GM21423 (cell line): Measurements from ENCODE around the gene HACD2.

Experiments
- ATAC-seq: cut with Tn5 transposase; IDR thresholded peaks from one replicate; pipeline ENCODE4 v1.9.1; 2021; ENCODE audit warnings: mild to moderate bottlenecking, moderate library complexity; ENCODE audit not compliant: unreplicated experiment

Gene HACD2, protein sequence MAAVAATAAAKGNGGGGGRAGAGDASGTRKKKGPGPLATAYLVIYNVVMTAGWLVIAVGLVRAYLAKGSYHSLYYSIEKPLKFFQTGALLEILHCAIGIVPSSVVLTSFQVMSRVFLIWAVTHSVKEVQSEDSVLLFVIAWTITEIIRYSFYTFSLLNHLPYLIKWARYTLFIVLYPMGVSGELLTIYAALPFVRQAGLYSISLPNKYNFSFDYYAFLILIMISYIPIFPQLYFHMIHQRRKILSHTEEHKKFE

DNA sequence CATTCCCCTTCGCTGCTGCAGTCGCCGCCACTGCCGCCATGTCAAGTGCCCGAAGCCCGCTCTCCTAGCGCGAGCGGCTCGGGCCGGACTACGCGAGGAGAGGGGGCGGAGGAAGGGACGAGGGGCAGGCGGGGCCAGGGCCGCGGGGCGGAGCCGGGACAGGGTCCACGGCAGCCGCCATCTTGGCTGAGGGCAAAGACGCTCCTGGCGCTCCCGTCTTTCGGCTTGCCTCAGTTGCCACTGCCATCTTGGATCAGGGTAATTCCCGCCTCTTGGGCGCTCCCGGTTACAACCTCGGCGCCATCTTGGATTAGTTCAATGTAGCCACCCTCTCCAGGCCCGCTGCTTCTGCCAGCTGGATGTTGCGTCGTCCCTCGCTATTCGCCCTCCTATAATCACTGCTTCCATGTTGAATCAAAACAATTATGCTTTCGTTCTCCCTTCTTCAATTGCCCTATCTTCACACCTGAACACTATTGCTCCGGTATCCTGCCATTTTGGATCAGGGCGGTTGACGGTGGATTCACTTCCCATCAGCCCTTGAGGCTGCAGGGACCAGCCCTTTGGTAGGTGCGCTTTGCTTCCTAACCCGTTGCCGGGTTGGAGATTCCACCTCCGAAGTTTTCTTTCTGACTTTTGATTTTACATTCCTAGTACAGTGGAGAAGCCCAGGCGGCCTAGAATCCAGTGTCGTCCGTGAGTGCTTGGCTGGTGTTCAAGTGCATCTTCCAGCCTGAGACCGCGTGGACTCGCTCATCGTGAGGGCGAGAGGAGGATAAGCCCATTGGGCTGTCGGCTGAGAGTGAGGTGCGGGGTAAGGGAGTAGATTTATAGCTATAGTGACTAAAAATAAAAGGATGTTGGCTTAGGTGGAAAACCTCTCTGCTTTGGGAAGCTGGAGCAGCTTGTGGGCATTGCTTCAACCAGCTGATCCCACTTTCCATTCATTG, at the start of gene HACD2:
HACD2 (minus strand) TSS at position 66 of the 950 bp plus-strand sequence; CDS start at position 40, 26 bp downstream.
- ATAC-seq, result peak; percentile 89

DNA sequence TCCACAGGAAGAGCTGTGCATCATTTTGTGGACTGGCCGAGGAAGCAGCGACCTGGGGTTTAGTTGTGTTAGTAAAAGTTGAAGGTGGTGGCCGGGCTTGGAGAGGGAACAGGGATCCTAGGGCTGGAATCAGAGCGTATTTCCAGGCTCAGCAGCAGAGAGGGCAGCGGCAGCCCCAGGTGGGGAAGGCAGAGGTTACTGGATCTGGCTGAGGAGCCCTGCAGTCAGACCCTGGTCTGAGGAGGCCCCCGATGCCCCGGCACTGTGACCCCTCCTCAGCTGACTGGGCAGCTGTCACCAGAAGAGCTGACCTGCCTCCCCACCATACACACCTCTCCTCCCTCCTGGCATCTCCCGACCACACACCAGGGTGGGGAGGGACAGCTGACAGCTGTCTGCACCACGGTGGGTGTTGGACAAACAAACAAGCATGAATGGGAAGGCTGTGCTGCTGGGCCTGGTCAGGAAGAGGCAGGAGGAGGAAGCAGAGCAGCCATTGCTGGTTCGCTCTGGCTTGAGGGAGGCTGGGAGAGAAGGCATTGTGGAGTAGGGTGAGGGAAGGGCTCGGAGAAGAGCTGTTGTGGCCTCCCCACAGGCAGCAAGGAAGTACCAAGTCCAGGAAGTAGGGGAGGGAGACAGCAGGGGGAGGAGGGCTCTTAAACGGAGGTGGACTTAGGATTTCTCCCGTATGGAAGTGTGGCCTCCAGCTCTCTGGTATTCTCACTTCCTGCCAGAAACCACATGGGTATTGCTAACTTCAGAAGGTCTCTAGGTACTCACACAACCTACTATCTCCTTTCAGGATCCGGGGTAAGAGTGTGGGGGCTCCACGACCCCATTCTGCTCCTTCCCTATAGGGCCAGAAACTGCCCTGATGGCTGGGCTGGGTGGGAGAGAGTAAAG, 49.5 kb upstream of the HACD2 start:
- ATAC-seq, result no peak

DNA sequence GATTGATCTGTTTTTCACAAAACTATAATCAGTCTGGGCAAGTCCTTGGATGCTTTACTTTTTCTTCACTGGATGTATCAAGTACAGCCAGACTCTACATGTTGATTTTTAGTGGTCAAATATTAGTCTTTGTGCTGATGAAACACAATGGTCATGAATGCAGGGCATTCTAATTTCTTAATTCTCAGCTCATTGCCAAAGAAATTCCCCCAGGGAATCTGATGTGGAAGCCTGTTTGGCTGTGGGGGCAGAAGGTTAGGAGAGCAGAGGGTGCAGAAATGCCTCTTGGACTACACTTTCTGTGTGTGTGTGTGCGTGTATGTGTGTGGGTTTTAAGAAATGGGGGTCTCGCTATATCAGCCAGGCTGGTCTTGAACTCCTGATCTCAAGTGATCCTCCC, 48.7 kb upstream of the HACD2 start:
- ATAC-seq, result no peak

DNA sequence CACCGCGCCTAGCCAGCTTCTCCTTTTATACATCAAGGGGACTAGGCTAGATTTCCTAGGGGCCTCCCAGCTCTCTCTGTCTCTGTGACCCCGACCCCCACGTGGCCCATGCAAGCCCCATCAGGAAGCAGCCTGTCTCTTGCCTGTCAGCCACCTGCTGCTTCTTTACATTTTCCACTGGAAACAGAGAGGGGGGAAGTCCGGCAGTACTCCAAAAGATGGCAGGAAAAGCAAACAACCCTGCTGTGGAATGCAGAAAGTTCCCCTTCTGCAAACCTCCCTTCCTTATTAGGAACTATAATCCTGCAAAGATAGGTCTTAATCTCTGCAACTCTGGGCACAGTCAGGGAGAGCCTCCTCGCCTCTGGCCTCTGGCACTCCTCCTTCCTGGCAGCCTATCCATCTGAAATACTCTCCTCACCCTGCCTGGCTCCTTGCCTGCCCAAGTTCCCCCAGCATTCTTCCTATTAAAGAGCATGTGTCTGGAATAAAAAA, 47.4 kb upstream of the HACD2 start:
- no peak for ATAC-seq

DNA sequence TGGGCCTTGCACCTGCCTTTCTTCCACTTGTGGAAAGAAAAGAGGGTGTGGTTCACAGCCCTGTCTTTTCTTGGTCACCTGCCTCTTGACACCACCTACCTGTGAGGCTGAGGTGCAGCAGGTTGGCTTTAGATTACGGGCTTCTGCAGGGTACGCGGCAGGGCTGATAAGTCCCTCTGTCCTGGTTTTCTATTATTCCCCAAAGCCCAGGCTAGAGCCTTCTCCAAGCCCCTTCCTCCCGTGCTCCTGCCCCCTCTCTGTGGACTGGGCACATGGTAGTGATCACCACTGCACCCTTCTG, 44.8 kb upstream of the HACD2 start:
- ATAC-seq, result no peak

DNA sequence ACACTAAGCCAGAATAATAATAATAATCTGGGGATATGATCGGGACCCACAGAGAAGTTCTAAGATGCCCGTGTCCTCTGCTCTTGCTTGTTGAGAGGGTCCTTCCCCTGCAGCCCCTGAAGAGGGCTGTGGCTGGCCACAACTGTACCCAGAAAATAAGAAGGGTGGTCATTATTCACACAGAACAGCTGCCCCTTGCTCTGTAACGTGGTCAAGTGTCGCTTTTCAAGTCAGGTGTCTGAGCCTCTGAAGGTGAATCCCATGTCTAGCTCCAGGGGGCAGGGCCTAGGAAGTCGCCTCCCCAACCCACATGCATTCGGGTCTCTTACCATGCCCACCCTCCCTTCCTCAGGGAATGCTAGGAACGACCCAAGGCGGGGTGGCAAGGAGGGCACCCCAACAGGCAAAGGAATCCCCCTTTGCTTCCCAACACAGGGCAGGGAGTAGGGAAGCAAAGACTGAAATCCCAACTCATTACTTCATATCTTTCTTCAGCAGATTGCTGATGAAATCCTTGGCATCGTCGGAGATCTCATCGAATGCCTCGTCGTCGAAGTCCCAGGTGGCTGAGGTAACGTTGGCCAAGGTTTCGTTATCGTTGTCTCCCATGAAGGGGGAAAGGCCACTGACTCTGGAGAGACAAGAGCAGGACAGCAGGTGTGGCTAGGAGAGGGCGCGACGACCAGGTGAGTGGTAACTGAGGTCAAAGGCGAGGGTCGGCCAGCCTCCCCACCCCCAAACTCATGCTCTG, 44.3 kb upstream of the HACD2 start:
- no peak for ATAC-seq

DNA sequence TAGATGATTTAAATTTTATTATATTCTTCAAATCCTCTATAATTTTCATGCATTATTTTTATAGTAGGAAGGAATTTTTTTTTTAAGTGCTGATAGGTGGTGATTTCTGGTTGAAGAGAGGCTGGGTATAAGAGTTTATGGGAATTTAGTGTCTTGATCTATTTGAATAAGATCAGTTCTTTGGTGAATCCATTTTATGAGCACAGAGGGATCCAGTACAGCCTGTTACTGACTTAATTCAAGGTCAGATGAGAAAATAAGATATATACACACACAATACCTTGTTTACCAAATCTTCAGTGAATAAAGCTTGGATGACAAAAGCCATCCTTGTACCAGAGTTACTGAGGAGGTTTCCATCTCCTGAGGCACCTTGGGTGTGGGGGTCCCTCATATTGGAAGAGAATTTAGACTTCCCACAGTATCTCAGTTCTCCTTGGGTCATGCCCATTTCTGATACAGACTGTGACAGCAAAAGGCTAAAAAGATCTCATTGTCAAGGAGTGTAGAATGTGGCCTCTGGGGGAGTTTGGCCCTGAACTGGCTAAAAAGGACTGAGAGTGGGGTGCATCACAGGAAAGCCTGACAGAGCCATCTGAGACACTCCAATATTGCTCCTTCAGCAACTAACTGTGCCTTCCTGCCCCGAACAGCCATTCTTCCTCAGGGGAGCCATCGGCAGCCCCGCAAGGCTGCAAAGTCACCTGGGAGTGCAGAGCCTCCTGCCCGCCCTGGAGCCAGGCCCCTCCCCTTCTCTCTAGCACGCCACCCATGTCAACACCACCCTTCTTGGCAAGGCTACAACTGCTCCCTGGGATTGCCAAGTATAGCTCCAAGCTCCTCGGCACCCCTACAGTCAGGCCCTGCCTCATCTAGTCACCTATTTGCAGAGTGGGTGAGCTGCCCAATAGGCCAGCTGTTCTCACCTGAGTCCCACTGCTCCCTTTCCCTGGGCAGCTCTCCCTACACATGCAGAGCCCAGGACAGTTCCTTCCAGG, 43.1 kb upstream of the HACD2 start:
- no peak for ATAC-seq

DNA sequence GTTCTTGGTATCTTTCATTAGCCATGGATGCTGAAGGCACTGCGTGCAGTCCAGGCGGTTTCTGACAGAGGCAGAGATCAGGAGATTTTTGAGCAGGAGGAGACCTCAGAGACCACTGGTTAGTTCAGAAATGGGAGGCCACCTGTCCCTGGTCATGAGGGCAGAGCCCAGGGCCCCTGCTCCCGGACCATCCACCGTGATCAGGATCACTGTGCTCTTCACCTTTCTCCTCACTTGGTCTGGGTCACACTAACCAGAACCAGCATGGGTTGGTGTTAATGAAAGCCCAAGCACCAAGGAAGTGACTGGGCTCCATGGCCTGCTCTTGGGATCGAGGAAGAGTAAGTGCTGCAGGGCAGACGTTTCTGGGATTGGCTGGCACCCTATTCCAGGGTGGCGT, 42.0 kb upstream of the HACD2 start:
- ATAC-seq, result no peak

DNA sequence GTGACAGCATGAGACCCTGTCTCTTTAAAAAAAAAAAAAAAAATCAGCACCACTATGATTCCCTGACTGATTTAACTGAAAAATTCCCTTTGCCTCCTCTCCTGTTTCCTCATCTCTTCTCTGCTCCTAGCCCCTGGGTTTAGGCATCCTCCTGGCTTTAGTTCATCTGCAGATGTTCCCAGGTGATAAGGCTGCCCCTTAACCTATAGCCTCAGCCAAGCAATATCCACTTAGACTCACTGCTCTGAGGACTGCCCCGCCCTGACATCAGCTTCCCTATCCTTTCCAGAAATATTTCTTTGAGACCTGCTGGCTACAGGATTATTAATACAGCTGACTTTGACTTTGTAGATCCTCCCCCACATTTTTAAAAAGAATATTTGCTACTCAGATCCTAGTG, 39.4 kb upstream of the HACD2 start:
- ATAC-seq, result no peak

DNA sequence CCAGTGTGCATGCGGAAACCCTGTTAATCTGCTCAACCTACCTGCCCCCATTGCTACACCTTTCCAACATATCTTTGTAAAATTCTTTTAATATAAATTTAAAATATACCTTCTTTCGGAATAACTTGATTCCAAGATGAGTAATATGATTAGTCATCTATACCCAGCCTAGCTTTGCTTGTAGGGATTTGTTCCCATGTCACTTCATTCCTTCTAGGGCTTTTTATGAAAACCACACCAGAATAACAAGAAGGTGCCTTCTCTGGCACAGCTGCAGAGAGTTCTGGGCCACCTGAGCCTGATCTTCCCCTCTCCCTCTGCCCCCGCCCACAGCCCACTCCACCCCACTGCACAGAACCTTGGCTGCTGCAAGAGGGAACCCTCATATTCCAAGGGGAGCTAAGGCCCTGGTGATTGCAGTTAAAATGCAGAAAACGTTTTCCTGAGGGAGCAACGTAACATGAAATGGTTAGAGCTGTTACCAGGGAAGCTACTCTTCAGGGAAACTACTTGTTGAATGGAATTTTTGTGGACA, 38.6 kb upstream of the HACD2 start:
- no peak for ATAC-seq

DNA sequence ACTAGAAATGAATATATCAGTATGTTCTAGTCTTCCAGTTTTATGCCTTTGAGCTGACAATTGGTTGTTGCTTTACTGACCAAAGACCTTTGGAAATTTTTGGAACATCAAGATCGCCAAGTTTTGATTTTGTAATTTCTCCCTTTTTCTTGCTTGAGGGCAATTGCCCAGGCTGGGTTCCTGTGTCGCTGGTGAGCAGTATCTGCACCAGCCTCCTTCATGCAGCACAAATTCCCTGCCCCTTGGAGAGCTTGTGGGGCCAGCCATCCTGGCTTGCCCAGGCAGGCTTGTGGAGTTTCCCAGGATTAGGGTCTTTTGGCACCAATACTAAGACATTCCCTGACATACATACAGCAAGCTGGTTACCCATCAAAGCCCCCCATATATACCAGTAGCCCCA, 37.9 kb upstream of the HACD2 start:
- ATAC-seq, result no peak

DNA sequence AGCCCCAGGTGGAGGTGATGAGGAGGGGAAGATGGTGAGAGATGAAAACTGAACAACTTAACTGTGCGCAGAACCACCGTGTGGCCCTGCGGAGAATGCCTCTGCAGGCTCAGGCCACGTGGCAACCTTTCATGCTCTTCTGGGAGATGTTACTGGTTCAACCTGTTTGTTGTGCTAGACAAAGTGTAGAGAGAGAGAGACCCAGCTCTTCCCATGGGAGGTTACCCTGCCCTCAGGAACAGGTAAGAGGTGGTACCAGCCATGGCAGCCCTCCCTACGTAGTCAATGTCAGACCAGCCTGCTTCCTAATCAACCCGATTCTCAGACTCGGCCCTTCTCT, 37.0 kb upstream of the HACD2 start:
- ATAC-seq, result no peak

DNA sequence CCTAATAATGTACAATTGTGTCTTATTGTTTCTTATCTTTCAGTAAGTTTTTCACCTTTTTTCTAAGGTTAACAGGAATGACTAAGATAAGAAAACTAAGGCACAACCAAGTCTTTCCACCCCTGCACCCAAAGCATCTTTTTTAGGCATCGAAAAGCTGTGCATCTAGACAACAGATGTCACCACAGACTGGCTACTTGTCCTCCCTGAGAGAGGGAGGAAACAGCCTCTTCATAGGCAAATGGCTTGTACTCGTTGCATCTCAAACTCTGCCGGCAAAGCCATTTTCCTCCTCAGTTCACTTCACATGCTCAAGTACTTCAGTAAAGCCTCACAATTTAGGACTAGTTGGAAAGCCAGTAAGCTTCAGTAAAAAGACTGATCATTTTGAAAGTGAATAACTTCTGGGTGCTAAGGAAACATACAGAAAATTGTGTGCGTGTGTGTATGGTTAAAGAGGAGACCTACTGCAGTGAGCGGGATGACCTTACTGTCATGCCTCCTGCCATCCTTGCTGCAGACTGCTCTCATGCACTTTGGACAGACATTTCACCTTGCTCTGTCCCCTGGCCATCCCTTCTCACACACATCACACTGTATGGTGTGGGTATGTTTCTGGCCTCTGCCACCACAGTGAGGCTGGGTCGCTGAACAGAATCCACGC, 36.5 kb upstream of the HACD2 start:
- no peak for ATAC-seq

DNA sequence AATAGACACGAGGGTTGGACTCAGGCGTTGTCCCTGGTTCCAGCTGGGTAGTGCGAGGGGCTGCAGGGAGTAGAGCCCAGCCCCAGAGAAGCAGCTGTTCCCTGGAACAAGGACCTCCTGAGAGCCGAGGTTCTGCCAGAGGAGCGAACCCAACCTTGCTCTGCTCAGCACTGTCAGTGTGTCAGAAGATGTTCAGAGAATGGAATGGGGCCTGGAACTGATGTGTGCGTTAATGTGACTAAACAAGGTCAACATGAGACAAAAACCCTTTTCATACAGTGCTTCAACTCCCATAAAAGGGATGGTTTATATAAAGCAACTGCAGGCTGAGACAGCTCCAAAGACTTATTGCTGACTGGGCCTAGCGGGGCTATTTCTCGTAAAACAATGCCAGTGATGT, 35.5 kb upstream of the HACD2 start:
- no peak for ATAC-seq

DNA sequence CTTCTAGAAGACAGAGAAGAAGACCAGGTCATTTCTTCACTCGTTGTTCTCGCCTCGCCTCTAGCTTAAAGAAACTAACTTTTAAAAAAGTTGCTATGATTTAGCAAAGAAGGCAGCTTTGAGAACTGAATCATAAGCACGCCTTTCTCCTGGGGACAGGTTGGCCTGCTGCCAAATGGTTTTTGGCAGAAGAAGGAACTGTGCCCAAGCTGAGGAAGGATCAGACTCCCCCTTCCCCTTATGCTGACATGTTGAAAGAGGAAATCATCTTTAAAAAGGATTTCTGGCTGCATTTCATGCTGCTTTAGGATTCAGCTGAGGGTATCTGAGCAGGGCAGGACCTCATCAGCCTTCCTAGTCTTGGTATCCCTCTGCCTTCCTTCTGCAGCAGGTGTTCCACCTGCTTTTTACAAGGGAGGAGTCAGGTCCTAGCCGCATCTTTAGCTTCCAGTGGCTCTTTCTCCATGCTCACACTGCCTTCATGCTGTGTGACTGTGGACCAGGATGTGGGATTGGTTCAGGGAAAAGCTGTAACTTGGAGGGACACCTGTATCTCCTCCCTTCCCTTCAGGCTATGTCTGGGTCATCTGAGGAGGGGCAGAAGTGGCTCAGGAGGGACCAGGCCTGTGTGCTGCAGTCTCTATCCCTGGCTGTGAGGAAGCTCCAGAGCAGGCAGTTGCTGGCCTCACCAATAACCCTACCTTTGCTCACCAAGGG, 34.1 kb upstream of the HACD2 start:
- ATAC-seq, result no peak

DNA sequence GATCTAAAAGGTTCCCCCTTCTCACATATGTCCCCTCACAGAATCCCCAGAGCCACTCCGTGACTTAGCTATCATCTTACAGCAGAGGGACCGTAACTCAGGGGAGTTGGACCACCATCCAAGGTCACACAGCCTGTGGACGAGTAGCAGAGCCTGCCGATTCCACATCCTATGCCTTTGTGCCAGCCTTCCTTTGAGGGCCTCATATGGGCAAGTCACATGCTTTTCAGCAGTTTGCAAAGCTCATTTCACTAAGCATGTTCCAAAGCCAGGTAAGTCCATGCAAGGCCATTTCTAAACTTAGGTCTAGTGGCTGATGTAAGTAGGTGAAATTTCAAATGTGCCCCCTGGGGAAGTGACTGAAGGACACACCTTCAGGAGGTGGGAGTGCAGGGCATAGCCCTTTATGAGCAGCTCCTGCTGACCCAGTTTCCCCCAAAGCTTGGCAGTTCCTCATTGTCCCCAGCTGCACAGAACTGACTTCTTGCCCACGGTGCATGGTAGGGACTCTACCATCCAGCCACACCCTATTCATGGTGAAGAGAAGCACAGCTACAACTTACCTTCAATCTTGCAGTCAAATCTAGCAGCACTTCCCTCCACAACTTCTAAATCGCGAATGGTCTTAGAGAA, 33.3 kb upstream of the HACD2 start:
- ATAC-seq, result no peak

DNA sequence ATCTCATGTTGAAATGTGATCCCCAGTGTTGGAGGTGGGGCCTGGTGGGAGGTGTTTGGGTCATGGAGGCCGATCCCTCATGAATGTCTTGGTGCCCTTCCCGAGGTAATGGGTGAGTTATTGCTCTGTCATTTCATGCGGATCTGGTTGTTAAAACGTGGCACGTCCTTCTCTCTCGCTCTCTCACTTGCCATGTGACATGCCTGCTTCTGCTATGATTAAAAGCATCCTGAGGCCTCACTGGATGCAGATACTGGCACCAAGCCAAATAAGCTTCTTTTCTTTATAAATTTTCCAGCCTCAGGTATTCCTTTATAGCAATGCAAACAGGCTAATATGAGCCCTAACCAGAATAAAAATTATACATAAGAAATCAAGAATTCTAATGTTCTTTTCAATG, 31.7 kb upstream of the HACD2 start:
- ATAC-seq, result no peak

DNA sequence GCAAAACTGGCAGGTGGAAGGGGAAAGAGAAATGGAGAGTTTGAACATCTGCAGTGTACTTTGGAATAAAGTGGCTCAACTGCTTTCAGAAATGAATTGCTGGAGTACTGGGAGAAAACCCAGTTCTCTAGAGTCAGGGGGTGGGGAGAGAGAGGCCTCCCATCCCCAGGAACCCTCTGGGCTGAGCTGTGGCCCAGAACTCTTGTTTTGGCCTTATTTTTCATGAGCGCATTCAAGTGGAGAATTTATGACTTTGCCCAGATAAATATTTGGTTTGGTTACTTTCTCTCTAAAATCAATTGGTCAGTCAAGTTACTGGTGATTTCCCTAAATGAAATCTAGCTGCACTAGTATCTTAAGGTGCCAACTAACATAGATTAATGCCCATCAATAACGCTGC, 28.7 kb upstream of the HACD2 start:
- ATAC-seq, result no peak
